ENCODE data around the gene SLC11A2. TPM values are rescaled to one million over a fixed set of nuclear protein-coding genes. Genes with fewer than 3 reads are reported as not detected.

SLC11A2 gene
- total and polyA plus RNA-seq, 9 of the 15 experiments (the other 6 are each of a cell fraction or from before 2014, with no cell fraction given): 21.1 to 54.0 (median 32.9) TPM

DNA sequence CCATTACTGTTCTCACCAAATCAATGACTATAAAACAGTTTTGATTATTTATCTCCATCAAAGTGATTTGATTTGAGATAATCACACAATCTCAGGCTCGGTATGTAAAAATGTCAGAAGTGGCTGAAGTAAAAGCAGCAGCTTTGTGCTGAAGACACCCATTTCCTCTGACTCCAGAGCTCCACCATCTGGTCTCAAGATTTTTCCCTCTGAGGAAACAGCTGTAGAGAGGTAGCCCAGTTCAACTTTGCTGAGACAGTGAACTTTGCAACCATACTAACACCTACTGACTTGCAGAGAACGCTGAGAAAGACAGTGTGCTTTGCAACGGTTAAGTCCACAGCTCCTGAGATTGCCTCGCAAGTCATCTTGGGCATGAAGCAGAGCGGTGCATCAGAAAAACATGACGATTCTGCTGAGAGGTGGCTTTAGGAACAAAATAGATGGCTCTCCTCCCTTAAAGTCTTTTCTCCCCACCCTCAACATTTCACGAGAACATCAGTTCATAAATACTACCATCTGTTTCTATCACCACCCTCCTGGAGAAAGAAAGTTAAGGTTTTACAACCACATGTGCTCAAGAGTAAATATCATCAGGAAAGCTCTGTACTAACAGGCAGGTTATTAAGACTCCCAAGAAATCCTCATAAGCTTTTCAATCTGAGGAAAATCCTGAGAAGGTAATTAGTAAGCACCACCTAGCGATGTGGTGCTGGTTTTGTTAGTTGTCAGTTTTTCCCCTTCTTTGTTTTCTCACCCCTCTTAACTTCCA is 39.0 kb downstream of the SLC11A2 start (continued):
- TF ChIP-seq, protein P1, sequence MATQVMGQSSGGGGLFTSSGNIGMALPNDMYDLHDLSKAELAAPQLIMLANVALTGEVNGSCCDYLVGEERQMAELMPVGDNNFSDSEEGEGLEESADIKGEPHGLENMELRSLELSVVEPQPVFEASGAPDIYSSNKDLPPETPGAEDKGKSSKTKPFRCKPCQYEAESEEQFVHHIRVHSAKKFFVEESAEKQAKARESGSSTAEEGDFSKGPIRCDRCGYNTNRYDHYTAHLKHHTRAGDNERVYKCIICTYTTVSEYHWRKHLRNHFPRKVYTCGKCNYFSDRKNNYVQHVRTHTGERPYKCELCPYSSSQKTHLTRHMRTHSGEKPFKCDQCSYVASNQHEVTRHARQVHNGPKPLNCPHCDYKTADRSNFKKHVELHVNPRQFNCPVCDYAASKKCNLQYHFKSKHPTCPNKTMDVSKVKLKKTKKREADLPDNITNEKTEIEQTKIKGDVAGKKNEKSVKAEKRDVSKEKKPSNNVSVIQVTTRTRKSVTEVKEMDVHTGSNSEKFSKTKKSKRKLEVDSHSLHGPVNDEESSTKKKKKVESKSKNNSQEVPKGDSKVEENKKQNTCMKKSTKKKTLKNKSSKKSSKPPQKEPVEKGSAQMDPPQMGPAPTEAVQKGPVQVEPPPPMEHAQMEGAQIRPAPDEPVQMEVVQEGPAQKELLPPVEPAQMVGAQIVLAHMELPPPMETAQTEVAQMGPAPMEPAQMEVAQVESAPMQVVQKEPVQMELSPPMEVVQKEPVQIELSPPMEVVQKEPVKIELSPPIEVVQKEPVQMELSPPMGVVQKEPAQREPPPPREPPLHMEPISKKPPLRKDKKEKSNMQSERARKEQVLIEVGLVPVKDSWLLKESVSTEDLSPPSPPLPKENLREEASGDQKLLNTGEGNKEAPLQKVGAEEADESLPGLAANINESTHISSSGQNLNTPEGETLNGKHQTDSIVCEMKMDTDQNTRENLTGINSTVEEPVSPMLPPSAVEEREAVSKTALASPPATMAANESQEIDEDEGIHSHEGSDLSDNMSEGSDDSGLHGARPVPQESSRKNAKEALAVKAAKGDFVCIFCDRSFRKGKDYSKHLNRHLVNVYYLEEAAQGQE (IDR thresholded peaks at IDR 0.05; ENCODE audit: borderline replicate concordance): peak; percentile 84
- TF ChIP-seq, protein P1 (CRISPR knock-in tag; IDR thresholded peaks at IDR 0.05; ENCODE audit: low read depth): no peak
- TF ChIP-seq RAD21 (CRISPR knock-in tag; conservative IDR thresholded peaks at IDR 0.05 in 1 of 2, IDR thresholded peaks at IDR 0.05 in 1 of 2): peak; percentile 86 to 88
- TF ChIP-seq, protein P2, sequence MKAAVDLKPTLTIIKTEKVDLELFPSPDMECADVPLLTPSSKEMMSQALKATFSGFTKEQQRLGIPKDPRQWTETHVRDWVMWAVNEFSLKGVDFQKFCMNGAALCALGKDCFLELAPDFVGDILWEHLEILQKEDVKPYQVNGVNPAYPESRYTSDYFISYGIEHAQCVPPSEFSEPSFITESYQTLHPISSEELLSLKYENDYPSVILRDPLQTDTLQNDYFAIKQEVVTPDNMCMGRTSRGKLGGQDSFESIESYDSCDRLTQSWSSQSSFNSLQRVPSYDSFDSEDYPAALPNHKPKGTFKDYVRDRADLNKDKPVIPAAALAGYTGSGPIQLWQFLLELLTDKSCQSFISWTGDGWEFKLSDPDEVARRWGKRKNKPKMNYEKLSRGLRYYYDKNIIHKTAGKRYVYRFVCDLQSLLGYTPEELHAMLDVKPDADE (conservative IDR thresholded peaks at IDR 0.05; ENCODE audit: control insufficient read depth, low read depth, low read length): no peak
- peak; percentile 51; the same call in 1 of the 2 replicates for TF ChIP-seq ARID2 (IDR thresholded peaks at IDR 0.05)
- no peak for TF ChIP-seq ZFPM2 (CRISPR knock-in tag; IDR thresholded peaks at IDR 0.05)
- TF ChIP-seq KHSRP (IDR thresholded peaks at IDR 0.05): no peak
- TF ChIP-seq BMI1 (IDR thresholded peaks at IDR 0.05; ENCODE audit: low read length): no peak
- TF ChIP-seq SMC3 (conservative IDR thresholded peaks at IDR 0.05; ENCODE audit: insufficient read depth, low read depth, low read length): peak; percentile 63; the same call in 1 of the 2 replicates
- TF ChIP-seq ZC3H11A (IDR thresholded peaks at IDR 0.05; ENCODE audit: low read depth, low read length): no peak
- TF ChIP-seq, protein P3, sequence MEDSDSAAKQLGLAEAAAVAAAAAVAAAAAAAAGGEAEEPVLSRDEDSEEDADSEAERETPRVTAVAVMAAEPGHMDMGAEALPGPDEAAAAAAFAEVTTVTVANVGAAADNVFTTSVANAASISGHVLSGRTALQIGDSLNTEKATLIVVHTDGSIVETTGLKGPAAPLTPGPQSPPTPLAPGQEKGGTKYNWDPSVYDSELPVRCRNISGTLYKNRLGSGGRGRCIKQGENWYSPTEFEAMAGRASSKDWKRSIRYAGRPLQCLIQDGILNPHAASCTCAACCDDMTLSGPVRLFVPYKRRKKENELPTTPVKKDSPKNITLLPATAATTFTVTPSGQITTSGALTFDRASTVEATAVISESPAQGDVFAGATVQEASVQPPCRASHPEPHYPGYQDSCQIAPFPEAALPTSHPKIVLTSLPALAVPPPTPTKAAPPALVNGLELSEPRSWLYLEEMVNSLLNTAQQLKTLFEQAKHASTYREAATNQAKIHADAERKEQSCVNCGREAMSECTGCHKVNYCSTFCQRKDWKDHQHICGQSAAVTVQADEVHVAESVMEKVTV (CRISPR knock-in tag; IDR thresholded peaks at IDR 0.05): peak; percentile 59
- TF ChIP-seq SAP30 (IDR thresholded peaks at IDR 0.05; ENCODE audit: borderline replicate concordance, insufficient read depth, low read depth, low read length, poor library complexity, severe bottlenecking): no peak
- TF ChIP-seq, protein P4, sequence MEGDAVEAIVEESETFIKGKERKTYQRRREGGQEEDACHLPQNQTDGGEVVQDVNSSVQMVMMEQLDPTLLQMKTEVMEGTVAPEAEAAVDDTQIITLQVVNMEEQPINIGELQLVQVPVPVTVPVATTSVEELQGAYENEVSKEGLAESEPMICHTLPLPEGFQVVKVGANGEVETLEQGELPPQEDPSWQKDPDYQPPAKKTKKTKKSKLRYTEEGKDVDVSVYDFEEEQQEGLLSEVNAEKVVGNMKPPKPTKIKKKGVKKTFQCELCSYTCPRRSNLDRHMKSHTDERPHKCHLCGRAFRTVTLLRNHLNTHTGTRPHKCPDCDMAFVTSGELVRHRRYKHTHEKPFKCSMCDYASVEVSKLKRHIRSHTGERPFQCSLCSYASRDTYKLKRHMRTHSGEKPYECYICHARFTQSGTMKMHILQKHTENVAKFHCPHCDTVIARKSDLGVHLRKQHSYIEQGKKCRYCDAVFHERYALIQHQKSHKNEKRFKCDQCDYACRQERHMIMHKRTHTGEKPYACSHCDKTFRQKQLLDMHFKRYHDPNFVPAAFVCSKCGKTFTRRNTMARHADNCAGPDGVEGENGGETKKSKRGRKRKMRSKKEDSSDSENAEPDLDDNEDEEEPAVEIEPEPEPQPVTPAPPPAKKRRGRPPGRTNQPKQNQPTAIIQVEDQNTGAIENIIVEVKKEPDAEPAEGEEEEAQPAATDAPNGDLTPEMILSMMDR (IDR thresholded peaks at IDR 0.05 in 2 of 3, conservative IDR thresholded peaks at IDR 0.05 in 1 of 3; ENCODE audit: insufficient read depth in 2 of 3, low read depth in 1 of 3, low read length in 3 of 3): peak; percentile 58 to 72 (median 62)
